Fibroblast of the aortic adventitia (primary cell): ENCODE measurements around the gene TMEM242. TPM values are rescaled to one million over a fixed set of nuclear protein-coding genes. Genes with fewer than 3 reads are reported as not detected.

Experiments
- DNase-seq: peaks from one replicate; pipeline ENCODE4 v3.0.0-alpha.2; 2010; ENCODE audit warnings: low read depth
- H3K4me3 ChIP-seq: 2 replicates; pipeline ENCODE4 v1.5.1; 2011; ENCODE audit warnings: low read depth, mild to moderate bottlenecking, control low read depth, low read length, moderate library complexity
- CTCF ChIP-seq: IDR thresholded peaks from 2 replicates; pipeline ENCODE4 v1.5.1; 2011; ENCODE audit warnings: mild to moderate bottlenecking, low read length, control low read depth, inconsistent platforms; ENCODE audit not compliant: insufficient read depth
- total RNA-seq: library from RNA; depleted of rRNA; stranded (reverse); fragments of >200 nt; gene quantifications from 2 replicates; pipeline ENCODE4 v1.2.3, GENCODE V29; 2012; ENCODE audit warnings: low replicate concordance

The TMEM242 gene
- total RNA-seq, 1 donor, result 7.0 TPM

GRCh38 chr6:157259443-157259842 is 63.9 kb downstream of the TMEM242 start:
- TF ChIP-seq CTCF, result no peak
- H3K4me3 ChIP-seq, result no peak overlapping the region
- no peak for DNase-seq

- TF ChIP-seq CTCF, result no peak
- no peak overlapping the region for H3K4me3 ChIP-seq
- no peak for DNase-seq
Observed at GRCh38 chr6:157258878-157259277, 64.4 kb downstream of the TMEM242 start.

GRCh38 chr6:157255079-157255478 is 68.2 kb downstream of the TMEM242 start:
- no peak for TF ChIP-seq CTCF
- no peak overlapping the region for H3K4me3 ChIP-seq
- no peak for DNase-seq

GRCh38 chr6:157254538-157254937 is 68.8 kb downstream of the TMEM242 start:
- no peak for DNase-seq

GRCh38 chr6:157253699-157254098 is 69.6 kb downstream of the TMEM242 start:
- no peak for TF ChIP-seq CTCF
- no peak for DNase-seq
- no peak overlapping the region for H3K4me3 ChIP-seq

More at GRCh38 chr6:157254538-157254937, 68.8 kb downstream of the TMEM242 start:
- no peak for TF ChIP-seq CTCF
- H3K4me3 ChIP-seq, result no peak overlapping the region

- no peak overlapping the region for H3K4me3 ChIP-seq
- DNase-seq, result no peak
- TF ChIP-seq CTCF, result no peak
Observed at GRCh38 chr6:157253017-157253416, 70.3 kb downstream of the TMEM242 start.

- no peak for TF ChIP-seq CTCF
- H3K4me3 ChIP-seq, result no peak overlapping the region
- no peak for DNase-seq
Observed at GRCh38 chr6:157251586-157252247, 71.6 kb downstream of the TMEM242 start.
